Measurements from ENCODE around the gene RAD51B. TPM values are rescaled to one million over a fixed set of nuclear protein-coding genes. Genes with fewer than 3 reads are reported as not detected.

RAD51B gene
- polyA plus RNA-seq, 1 experiment = 6.6 TPM

GRCh38 chr14:68404146-68404527 lies 584.6 kb downstream of the RAD51B start:
- Histone ChIP-seq H3K27me3 (ENCODE audit: control insufficient read depth, insufficient read depth, low read length) (no peaks in the 10 kb centered on the region), H3K4me3 (ENCODE audit: low read depth, low read length) (no peak overlapping the region), H3K9me3 (ENCODE audit: control insufficient read depth, insufficient read depth, low read length) (no peaks in the 10 kb centered on the region), H3K27ac (ENCODE audit: low read depth, low read length) (no peak overlapping the region)
- ChIA-PET POLR2A (no interaction called here), CTCF (no interaction called here)
- no peak for DNase-seq (ENCODE audit: low read depth, low spot score)
- no peak for TF ChIP-seq CTCF (IDR thresholded peaks at IDR 0.05; ENCODE audit: low read depth, low read length)

DNA sequence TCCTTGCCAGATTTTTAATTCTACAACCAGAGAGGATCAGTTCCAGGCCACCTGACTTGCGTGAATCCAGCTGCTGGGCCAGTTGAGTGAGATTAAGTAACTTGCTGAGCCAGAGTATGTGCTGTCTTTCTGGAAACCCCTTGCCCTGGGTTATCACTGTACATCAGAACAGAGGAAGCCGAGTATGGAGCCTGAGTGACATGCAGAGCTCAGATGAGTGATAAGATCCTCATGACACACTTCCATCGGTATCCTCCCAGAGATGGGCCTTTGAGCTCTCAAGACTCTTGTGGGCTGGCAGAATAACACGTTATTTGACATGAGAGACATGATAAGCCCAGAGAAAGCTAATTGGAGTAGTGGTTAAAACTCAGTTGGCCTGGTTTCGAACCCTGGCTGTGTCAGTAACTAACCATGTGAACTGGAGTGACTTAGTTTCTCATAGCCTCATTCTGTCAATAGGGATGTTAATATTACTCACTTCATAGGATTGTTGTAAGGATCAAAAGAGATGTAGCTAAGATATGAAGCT lies 585.1 kb downstream of the RAD51B start:
- POLR2A ChIA-PET = no interaction called here
- no peak overlapping the region for H3K4me3 ChIP-seq (ENCODE audit: low read depth, low read length)
- CTCF ChIA-PET = interaction anchor here (0.5 kb wide), 1 partner anchor 460 kb away, joined by 4 read pairs; no protein-coding TSS in a partner anchor
- no peaks in the 10 kb centered on the region for H3K9me3 ChIP-seq (ENCODE audit: control insufficient read depth, insufficient read depth, low read length)
- no peak for DNase-seq (ENCODE audit: low read depth, low spot score)
- TF ChIP-seq CTCF (IDR thresholded peaks at IDR 0.05; ENCODE audit: low read depth, low read length) = no peak
- H3K27ac ChIP-seq (ENCODE audit: low read depth, low read length) = no peak overlapping the region
- no peaks in the 10 kb centered on the region for H3K27me3 ChIP-seq (ENCODE audit: control insufficient read depth, insufficient read depth, low read length)

- Histone ChIP-seq H3K27me3 (ENCODE audit: control insufficient read depth, insufficient read depth, low read length) (no peaks in the 10 kb centered on the region), H3K27ac (ENCODE audit: low read depth, low read length) (no peak overlapping the region), H3K9me3 (ENCODE audit: control insufficient read depth, insufficient read depth, low read length) (no peaks in the 10 kb centered on the region), H3K4me3 (ENCODE audit: low read depth, low read length) (no peak overlapping the region)
- ChIA-PET POLR2A (interaction anchor here (0.8 to 1.0 kb wide), 2 partner anchors 56 to 387 kb away, joined by 3 to 5 read pairs; partner anchors contain the start of gene ZFP36L1), CTCF (no interaction called here)
- TF ChIP-seq CTCF (IDR thresholded peaks at IDR 0.05; ENCODE audit: low read depth, low read length) = no peak
- no peak for DNase-seq (ENCODE audit: low read depth, low spot score)
Observed at GRCh38 chr14:68405961-68406360, 586.4 kb downstream of the RAD51B start.

- DNase-seq (ENCODE audit: low read depth, low spot score) = no peak
- Histone ChIP-seq H3K4me3 (ENCODE audit: low read depth, low read length) (no peak overlapping the region), H3K27me3 (ENCODE audit: control insufficient read depth, insufficient read depth, low read length) (no peaks in the 10 kb centered on the region), H3K9me3 (ENCODE audit: control insufficient read depth, insufficient read depth, low read length) (no peaks in the 10 kb centered on the region), H3K27ac (ENCODE audit: low read depth, low read length) (no peak overlapping the region)
- no peak for TF ChIP-seq CTCF (IDR thresholded peaks at IDR 0.05; ENCODE audit: low read depth, low read length)
- ChIA-PET CTCF (no interaction called here), POLR2A (interaction anchor here (0.5 kb wide), 1 partner anchor 106 kb away, joined by 9 read pairs; no protein-coding TSS in a partner anchor)
Observed at GRCh38 chr14:68407285-68407684, 587.7 kb downstream of the RAD51B start.

DNA sequence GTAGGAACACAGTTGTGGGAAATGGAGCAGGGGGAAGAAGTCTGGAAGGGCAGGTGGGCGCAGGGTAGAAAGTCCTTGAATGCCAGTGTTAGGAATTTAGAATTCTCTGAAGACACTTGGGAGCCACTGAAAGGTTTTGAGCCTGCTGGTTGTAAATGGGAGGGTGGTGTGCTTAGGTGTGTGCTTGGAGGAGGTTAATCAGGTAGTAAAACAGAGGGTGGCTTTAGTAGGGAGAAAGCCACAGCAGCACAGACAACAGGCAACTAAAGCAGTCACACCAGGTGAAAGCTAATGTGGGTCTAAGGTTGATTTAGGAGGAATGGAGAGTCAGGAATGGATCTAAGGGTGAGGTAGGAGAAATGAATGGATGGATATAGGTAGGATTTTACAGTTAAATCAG lies 588.2 kb downstream of the RAD51B start:
- TF ChIP-seq CTCF (IDR thresholded peaks at IDR 0.05; ENCODE audit: low read depth, low read length) = no peak
- no peak for DNase-seq (ENCODE audit: low read depth, low spot score)
- no peak overlapping the region for H3K27ac ChIP-seq (ENCODE audit: low read depth, low read length)
- POLR2A ChIA-PET = interaction anchor here (0.5 kb wide), 1 partner anchor 106 kb away, joined by 9 read pairs; no protein-coding TSS in a partner anchor
- H3K4me3 ChIP-seq (ENCODE audit: low read depth, low read length) = no peak overlapping the region
- CTCF ChIA-PET = no interaction called here
- H3K27me3 ChIP-seq (ENCODE audit: control insufficient read depth, insufficient read depth, low read length) = no peaks in the 10 kb centered on the region
- H3K9me3 ChIP-seq (ENCODE audit: control insufficient read depth, insufficient read depth, low read length) = no peaks in the 10 kb centered on the region

Data from AG04450 (cell line).